ENCODE measurements around the gene PRRC2B. TPM values are rescaled to one million over a fixed set of nuclear protein-coding genes. Genes with fewer than 3 reads are reported as not detected.

The PRRC2B gene
- total and polyA plus RNA-seq, 9 donors, result 86.7 to 319 (median 234) TPM

GRCh38 chr9:131500939-131501541 lies 107.2 kb downstream of the PRRC2B start:
- TF ChIP-seq CTCF (IDR thresholded peaks at IDR 0.05) (no peak), POLR2A (IDR thresholded peaks at IDR 0.05) (no peak), EP300 (IDR thresholded peaks at IDR 0.05) (no peak)
- H3K27me3 ChIP-seq, result no peaks in the 10 kb centered on the region
- WGBS, 3 donors, result 55 to 64% (median 56%) methylated on average over 5 of the region's 5 CpGs
- no peaks in the 10 kb centered on the region for H3K9me3 ChIP-seq
- no peak for DNase-seq
- no peak overlapping the region for H3K4me3 ChIP-seq
- no peak overlapping the region for H3K27ac ChIP-seq
- no peaks in the 10 kb centered on the region for H3K36me3 ChIP-seq
- intact Hi-C loops (cut with DNase I), result no loop called here
- H3K4me1 ChIP-seq (ENCODE audit: insufficient read depth), result peaks cover 10% of the 10 kb centered on the region

GRCh38 chr9:131502781-131503625 lies 109.1 kb downstream of the PRRC2B start, which contains the start of gene POMT1:
TSS of gene POMT1 (plus strand) at chr9:131502918. CDS start at chr9:131504219, 1,301 bp downstream.
- Histone ChIP-seq H3K4me1 (ENCODE audit: insufficient read depth) (peaks cover 10% of the 10 kb centered on the region), H3K27me3 (no peaks in the 10 kb centered on the region), H3K9me3 (no peaks in the 10 kb centered on the region), H3K27ac (peak within 1 kb of the TSS in 1 of 2 donors; percentile 12), H3K36me3 (no peaks in the 10 kb centered on the region), H3K4me3 (peak within 1 kb of the TSS; percentile 74)
- TF ChIP-seq CTCF (IDR thresholded peaks at IDR 0.05), result no peak
- no peak for TF ChIP-seq POLR2A (IDR thresholded peaks at IDR 0.05)
- TF ChIP-seq EP300 (IDR thresholded peaks at IDR 0.05), result no peak
- WGBS, 3 donors, result 0 to 1% (median 0%) methylated on average over 71 to 83 of the region's 83 CpGs
- peak; percentile 86 to 92 (median 89) for DNase-seq
- intact Hi-C loops (cut with DNase I), result no loop called here

- Histone ChIP-seq H3K9me3 (no peaks in the 10 kb centered on the region), H3K27me3 (no peaks in the 10 kb centered on the region), H3K36me3 (no peaks in the 10 kb centered on the region), H3K4me1 (ENCODE audit: insufficient read depth) (peaks cover 10% of the 10 kb centered on the region), H3K4me3 (peak overlapping the region; percentile 74), H3K27ac (no peak overlapping the region)
- no peak for TF ChIP-seq CTCF (IDR thresholded peaks at IDR 0.05)
- no peak for TF ChIP-seq EP300 (IDR thresholded peaks at IDR 0.05)
- TF ChIP-seq POLR2A (IDR thresholded peaks at IDR 0.05), result no peak
- DNase-seq, result no peak
- WGBS, 3 donors, result 14 to 18% (median 16%) methylated on average over 31 to 32 of the region's 32 CpGs
- intact Hi-C loops (cut with DNase I), result no loop called here
Measured at GRCh38 chr9:131503626-131504465, 110.0 kb downstream of the PRRC2B start.

GRCh38 chr9:131505012-131505411 lies 111.1 kb downstream of the PRRC2B start:
- intact Hi-C loops (cut with DNase I), result no loop called here
- 86 to 88% (median 87%) methylated on average over 8 of the region's 8 CpGs for WGBS, 3 donors

More at GRCh38 chr9:131505012-131505411, 111.1 kb downstream of the PRRC2B start:
- Histone ChIP-seq H3K4me1 (ENCODE audit: insufficient read depth) (peaks cover 10% of the 10 kb centered on the region), H3K4me3 (no peak overlapping the region), H3K27me3 (no peaks in the 10 kb centered on the region), H3K9me3 (no peaks in the 10 kb centered on the region), H3K36me3 (no peaks in the 10 kb centered on the region), H3K27ac (no peak overlapping the region)
- no peak for DNase-seq
- no peak for TF ChIP-seq EP300 (IDR thresholded peaks at IDR 0.05)
- no peak for TF ChIP-seq CTCF (IDR thresholded peaks at IDR 0.05)
- TF ChIP-seq POLR2A (IDR thresholded peaks at IDR 0.05), result no peak

Data from ovary (tissue), 9 donors.